GM19455 (cell line): ENCODE measurements around the gene GNAQ.

Experiments
- ATAC-seq: cut with Tn5 transposase; IDR thresholded peaks from one replicate; pipeline ENCODE4 v1.9.1; 2021; ENCODE audit not compliant: unreplicated experiment

GNAQ gene

DNA sequence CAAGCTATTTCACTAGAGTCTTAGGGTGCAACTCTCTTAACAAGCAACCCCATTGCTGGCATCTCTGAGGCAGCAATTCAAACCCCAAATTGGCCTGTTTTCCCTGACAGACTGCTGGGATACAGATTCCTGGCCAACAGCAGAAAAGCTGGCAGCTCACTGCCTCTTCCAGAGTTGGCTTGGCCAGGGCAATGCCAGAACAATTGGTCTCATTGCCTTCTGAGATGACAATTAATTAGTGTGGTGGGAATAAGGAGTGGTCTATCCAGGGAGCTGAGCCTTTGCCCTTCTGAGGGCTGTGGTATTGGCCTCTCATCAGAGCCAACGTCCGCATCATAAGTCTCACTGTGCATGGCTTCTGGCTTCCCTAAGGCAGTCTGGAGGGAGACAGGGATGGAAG is 183.2 kb downstream of the GNAQ start:
- ATAC-seq = no peak

DNA sequence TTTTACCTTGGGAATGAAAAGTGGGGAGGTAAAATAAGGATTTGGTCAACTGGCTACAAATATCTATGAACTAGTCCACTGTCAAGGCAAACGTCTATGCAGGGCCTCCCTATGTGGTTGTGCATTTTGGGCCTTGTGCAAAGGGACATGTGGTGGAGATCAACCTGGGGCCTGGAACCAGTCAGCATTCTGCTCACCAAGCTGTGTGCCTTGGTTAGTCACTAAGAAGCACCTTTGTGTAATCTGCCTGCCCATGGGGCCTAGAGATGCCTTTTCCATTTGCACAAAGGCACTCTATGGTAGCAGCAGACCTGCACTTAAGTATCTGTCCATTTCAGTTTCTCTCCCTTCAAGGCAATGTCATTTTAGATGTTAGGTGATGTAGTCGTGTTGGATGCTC is 184.0 kb downstream of the GNAQ start:
- ATAC-seq = no peak

DNA sequence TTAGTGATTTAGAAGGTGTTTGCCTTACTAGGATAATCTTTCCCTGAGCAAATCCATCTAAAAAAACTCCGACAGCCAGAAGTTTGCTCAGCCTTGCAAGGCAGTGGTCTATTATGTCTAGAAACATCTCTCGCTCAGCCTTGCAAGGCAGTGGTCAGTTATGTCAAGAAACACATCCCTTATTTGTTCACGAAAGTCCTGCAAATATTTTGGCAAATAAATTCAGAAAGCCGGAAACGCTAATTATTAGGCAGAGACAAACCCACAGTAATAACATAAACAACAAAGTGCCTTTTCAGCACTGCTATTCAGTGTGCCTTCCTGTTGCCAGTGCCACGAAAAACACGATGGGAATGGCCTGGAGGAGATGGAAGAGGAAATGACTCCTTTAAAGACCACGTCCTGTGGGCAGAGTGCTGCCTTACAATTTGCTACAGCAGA is 184.5 kb downstream of the GNAQ start:
- ATAC-seq = no peak

DNA sequence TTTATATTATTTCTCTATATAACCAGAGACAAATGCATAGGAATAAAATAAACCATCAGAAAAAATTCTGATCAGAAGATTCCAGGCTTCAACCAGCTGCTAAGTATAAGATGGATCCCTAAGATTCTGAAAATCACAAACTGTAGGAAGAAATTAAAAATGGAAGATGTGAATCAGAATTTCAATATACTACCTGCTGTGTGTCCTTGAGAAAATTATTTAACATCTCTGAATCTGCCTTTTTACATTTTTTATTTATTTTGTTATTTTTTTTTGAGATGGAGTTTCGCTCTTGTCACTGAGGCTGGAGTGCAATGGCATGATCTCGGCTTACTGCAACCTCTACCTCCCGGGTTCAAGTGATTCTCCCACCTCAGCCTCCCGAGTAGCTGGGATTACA is 187.2 kb downstream of the GNAQ start:
- no peak for ATAC-seq

DNA sequence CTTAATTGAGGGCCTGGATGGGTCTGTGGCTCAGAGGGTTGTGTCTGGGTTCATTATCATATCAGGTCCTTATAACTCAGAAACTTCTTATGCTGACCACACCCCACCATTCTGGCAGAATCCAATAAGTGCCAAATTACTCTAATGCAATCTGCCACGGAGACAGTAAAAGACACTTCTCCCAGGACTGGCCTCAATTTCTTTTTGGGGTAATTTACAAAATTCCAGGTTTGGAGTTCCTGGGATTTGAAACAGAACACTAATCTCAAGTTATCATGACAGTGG is 187.8 kb downstream of the GNAQ start:
- ATAC-seq = no peak

DNA sequence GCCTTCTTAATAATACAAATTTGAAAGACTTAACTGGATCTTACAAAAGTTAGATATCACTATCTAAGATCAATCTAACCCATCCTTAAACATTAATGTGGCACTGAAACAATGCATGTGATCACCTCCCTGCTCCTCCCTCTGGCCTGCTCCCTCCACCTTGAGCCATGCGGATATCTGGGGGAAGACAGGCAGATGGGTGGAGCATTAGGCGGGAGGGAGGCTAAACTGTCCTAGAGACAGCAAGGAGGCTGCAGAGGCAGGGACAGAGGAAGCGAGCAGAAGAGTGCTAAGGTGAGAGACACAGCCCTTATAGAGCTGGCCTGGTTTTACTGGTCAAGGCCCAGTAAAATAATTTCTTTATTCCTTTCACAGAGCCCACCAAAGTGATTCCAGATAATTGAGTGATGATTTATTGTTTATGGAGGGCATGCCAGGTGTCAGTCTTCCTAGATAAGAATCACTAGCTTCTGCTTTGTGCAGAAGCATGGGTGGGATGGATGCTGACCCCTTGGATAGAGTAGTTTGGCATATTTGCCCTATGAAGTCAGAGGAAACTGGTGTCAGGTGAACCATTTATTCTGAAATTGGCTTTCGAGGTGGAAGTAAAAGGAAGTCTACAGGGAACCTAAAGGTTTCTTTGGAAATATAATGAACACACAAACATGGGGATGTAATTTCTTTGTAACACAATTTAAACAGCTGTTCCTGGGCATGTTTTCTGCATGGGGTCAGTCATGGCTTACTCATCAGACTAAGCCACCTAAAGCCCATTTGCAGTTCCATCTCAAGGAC is 188.3 kb downstream of the GNAQ start:
- no peak for ATAC-seq

DNA sequence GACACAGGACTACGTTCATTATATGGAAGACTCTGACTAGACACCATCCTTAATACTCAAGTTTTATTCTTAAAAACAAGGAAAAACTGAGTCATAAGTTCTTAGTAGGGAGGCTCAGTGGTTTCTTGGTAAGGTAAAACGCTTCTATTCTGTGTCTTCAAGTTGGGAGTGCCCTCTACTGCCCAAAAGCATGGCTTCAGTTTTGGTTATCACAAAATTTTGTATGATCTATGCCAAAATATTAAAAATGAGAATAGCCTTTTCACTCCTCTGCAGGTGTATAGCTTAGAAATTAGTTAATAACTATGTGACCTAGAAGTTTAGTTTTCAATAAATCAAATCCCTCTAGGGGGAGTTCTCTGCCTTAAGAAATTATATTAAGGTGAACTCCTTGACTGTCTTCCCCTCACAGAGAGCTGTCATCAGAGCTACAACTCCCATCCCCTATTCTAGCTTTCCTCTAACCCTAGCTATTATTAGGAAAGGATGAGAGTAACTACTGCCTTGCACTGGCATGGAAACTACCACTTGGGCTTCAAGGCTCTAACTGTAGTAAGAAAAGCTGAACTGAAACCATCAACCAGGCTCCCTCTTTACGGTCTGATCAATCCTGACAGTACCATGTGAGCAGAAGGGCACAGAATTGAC is 189.7 kb downstream of the GNAQ start:
- no peak for ATAC-seq

DNA sequence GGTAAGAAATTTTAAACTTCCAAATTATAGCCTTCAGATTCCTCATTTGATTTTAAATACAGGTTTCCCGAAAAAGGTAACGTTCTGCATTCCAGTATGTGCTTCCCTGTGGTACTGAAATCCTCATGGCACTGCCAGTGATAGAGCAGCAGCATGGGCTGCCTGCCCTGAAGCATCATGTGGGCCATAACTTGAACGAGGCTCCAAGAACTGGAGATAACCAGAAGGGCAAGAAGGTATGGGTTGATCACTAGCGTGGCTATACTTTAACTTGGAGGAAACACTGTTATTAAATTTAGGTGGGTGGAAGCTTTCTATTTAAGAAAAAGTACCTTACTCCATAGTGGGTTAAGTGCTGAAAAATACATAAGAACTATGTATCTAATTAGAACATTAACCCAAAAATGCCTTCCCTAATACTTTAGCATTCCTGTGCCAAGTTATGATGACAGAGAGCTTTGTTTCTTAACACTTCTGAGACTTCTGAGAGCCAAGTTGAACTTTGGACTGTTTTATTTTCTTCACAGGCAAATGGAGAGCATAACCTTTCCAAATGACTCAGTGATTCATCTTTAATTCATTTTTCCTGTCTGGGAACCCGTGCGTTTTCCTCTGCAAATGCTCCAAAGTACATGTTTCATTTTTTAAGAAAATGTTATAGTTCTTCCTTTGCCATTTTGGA is 192.0 kb downstream of the GNAQ start:
- no peak for ATAC-seq

DNA sequence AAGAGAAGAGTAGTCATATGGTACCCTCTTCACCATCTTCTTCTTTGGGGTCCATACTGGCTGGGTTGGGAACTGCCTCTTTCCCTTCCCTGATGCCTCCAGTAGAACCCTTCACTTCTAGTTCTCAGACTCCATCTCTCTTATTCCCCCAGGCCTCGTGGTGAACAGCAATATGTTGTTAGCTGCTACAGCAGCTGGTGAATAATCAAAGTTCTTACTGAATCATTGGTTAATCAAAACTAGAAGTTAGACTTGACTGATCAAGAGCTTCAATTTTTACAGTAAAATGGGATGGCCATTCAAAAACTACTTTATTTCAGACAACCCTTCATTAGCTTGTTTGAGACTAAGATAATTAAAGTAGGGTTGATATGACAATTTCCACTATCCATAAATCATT is 192.6 kb downstream of the GNAQ start:
- ATAC-seq = no peak

DNA sequence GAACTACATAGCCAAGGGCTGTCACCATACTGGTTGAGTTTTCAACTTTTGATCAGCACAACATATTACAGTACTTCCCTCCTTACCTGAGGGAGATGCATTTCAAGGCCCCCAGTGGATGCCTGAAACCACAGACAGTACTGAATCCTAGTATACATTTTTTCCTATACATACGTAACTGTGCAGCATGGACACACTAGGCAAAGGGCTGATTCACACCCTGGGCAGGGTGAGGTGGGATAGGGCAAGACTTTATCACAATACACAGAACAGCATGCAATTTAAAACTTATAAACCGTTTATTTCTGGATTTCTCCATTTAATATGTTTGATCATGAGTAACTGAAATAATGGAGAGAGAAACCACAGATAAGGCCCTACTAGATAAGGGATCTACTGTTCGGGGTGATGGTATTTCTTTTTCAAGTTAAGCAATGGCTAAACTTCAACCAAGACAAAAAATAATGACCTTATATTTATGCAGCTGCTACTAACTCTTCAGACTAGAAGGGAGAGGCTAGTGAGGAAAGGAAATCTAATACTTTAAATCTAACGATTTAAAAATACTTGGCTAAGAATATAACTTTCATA is 196.6 kb downstream of the GNAQ start:
- ATAC-seq = no peak

DNA sequence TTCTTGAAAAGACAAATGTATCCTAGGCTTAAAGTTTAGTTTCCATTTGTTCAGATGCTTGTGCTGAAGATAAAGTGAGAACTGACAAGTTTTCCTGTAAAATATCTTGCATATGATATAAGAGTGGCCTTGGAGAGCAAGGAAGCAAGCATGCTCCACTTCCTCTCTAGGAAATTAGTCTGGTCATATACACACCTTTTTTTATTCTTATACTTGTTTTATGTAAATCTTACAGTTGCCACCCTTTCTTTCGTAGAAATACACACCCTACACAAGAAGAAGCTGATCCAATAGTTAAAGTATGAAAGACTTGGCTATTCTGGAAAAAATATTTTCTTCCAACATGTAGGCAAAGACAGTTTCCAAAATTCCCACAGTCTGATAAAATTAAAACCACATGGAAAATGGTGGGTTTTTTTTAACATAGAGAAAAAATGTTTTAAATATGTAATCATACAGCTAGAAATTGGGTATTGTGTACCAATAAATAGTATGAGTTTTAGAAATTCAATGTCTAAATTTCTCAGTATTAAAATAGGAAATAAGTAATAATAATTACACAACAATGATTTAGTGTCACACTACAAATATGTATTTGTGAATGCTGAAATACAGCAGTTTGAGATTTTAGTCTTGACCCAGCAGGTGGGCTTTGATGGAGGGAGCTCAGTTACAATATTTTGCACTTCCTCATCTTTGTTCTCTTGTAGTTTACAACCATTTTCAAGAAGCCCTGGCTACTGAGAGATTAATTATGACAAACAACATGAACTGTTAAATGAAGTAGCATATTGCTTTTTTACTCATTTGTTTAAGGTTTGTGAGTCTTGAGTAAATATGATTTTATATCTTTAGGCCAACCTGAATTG is 197.8 kb downstream of the GNAQ start:
- ATAC-seq = no peak

DNA sequence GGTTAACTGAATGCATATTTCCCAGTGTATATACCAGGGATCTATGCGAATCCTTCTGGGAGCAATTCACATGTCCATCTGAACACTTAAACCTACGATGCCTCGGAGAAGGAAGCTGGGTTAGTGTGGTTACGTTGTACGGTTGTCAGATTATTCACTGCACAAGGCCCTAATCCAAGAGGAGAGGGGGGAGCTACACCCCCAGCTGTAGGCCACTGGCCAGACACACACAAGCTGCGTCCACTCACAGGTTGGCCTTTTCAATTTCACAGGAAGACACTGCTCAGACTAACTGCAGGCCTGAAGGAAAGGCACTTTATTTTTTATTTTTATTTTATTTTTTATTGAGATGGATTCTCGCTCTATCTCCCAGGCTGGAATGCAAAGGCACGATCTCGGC is 199.0 kb downstream of the GNAQ start:
- no peak for ATAC-seq

DNA sequence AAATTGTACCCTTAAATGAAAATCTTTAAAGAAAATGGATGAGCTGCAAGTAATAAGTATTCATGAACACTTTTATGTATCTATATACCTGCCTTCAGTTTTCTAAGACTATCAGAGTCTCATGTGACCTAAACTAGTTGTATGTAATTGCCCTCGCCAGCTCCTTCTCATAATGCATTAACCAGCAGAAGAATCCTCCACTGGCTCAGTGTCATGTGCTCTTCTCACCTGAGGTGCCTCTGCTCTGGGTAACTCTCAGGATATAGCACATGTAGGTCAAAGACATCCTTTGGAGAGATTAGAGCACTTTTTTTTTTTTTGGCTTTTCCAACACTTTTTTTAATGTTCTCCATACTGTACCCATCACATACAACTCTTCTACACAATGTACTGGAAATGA is 199.8 kb downstream of the GNAQ start:
- ATAC-seq = no peak

DNA sequence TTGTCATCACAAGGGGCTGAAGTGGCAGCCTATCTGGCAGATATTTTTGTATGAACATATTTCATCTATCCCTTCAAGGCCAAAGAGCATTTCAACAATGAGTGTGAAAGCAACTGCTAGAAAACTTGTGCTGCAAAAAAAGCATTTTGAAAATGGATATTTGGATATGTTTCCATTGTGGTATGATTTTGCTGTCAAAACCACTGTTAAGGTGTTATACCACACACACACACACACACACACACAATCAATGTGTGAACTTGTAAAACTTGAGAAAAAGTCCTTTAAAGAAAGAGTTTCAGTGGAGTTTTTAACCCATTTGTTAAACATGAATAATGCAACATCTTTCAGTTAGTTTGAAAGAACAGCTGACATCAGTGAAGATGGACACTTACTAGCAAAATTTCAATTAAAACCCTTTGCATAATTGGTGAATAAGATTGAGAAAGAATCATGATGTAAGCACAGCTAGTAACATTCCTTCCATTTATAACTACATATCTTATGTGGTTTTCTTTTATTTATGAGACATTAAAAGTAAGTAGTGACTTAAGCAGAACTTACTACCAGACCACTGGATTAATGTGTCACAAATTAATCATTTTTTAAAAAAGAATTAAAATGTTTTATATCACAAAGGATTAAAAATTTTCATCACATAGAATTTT is 200.9 kb downstream of the GNAQ start:
- no peak for ATAC-seq

DNA sequence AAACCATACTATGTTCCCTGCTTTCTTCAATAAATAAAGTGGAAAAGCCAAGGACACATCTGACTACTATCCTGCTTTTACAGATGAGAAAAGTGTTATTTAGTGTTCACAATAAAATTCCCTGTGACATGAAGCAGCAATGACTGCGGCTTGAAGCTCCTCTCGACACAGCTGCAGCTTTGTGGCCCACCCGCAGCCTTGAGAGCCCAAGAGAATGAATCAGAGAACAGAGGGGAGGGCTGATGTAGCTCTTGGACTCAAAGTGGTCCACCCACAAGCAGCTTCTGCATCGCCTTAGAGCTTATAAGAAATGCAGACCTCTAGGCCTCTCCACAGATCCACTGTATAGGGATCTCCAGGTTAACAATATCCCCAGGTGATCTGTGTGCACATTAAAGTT is 202.2 kb downstream of the GNAQ start:
- ATAC-seq = no peak

DNA sequence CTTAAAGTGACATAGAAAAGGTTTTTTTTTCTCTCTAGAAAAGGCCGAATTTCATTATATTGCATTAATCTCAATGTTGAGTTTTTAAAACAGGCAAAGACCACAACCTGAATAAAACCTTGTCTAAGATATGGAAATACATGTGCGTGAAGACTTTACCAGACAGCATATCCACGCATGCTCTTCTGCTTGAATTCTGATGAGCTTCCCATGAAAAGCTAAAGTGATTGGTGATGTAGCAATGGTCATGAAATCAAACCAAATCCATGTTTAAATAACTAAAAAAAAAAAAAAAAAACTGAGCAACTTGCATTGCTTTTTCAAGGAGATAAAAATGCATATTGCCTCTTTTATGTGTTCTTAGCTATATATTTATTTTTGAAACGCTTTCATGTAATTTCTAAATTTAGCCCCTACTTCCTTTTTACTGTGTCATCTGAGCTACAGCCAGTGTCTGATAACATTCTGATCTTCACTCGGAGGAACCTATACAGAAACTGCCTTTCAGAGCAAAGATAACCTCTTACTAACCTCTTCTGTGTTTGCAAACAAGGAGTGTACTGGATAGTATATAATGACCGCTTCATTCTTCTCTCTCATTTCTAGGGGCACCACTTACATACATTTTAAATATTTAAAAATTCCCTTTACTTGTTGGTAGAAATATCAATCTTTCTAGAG is 204.4 kb downstream of the GNAQ start:
- ATAC-seq = no peak

DNA sequence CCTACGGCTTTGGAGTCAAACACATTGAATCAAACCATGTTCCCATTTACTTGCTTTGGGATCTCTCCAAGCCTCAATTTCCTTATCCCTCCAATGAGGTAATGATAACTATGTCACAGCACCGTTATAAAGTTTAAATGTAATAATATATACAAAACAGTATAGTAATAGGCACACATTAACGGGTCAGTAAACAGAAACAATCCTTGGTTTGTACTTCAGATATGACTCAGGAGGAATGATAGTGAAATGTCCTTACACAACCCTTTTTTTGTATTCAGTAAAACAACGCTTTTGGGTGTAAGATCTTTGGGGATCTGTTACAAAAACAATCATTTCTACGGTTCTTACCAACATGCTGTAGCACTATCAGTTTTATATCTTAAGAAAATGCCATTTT is 205.0 kb downstream of the GNAQ start:
- no peak for ATAC-seq

DNA sequence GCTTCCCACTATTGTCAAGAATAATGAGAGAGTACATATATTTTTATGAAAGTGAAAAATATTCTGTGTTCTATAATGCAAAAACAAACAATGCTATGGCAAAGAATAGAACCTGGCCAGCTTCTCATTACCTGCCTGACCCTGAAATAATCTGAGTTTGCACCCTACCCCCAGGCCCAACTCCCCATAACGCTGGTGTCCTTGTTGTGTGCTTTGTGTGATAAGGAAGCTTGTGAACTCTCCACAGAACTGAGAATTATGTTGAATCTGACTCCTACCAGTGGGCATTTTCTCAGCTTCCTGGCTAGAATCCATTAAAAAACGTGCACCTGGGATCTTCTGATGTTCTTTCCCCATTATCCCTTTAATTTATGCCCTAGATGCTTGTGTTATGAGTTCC is 205.5 kb downstream of the GNAQ start:
- no peak for ATAC-seq

DNA sequence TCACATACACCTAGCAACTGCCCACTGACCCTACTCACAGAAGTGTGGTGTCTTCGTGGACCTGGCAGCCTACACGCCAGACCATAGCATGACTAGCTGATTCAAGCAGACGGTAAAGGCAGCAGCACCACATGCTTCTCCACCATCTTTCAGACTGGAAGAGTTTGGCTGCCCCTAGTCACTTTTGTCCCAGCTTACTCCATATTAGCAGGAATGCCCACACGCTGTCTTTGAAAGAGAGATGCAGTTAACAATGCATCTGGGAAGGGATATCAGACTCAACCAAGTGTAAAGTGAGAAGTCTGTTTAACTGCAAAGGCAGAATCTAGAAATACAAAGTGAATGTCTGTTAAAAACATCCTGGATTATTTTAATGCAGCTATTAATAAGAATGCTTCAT is 206.2 kb downstream of the GNAQ start:
- no peak for ATAC-seq
